H1 (cell line): ENCODE data around the gene DYNLRB1. TPM values are rescaled to one million over a fixed set of nuclear protein-coding genes. Genes with fewer than 3 reads are reported as not detected.

Experiments
- CTCF ChIA-PET: fragments of 300-600 bp; sonication (Branson Sonifier 250); formaldehyde crosslinking; loops from one replicate; lab custom pipeline; 2021; ENCODE audit not compliant: partially characterized antibody; lab: Charles Lee
- POLR2A ChIA-PET: fragments of 300-600 bp; sonication (Branson Sonifier 250); formaldehyde crosslinking; loops from one replicate; lab custom pipeline; 2021; ENCODE audit warnings: inconsistent platforms; ENCODE audit not compliant: partially characterized antibody; lab: Charles Lee
- DNase-seq, 2 experiments: peaks; one replicate each; pipeline versions ENCODE4 v3.0.0 to v3.0.0-alpha.2; 2010 to 2022; ENCODE audit warnings: low spot score in 2 of 2, low read depth in 1 of 2, mixed read lengths in 1 of 2
- FAIRE-seq: peaks from 2 replicates; lab custom pipeline; 2011; peaks lifted over from hg19 to GRCh38; lab: Jason Lieb, UNC
- H2AFZ ChIP-seq: 2 replicates; pipeline ENCODE4 v1.8.1; 2012; ENCODE audit warnings: low read length, inconsistent platforms
- H2AK5ac ChIP-seq: 2 replicates; pipeline ENCODE4 v1.6.1; 2013; ENCODE audit warnings: low read depth, low read length
- H2BK120ac ChIP-seq: replicated peaks from 2 replicates; pipeline ENCODE3; 2013; ENCODE audit warnings: low read depth, low read length, inconsistent platforms
- H2BK12ac ChIP-seq: 2 replicates; pipeline ENCODE4 v1.6.1; 2013; ENCODE audit warnings: low read depth, low read length
- H2BK15ac ChIP-seq: 2 replicates; pipeline ENCODE4 v1.6.1; 2013; ENCODE audit warnings: low read length
- H2BK20ac ChIP-seq: 2 replicates; pipeline ENCODE4 v1.6.1; 2013; ENCODE audit warnings: low read length
- H2BK5ac ChIP-seq: 2 replicates; pipeline ENCODE4 v1.6.1; 2013; ENCODE audit warnings: low read depth, low read length
- H3K14ac ChIP-seq: 2 replicates; pipeline ENCODE4 v1.6.1; 2013; ENCODE audit warnings: inconsistent platforms; ENCODE audit not compliant: insufficient read length
- H3K18ac ChIP-seq: 2 replicates; pipeline ENCODE4 v1.6.1; 2013; ENCODE audit warnings: low read length; ENCODE audit errors: extremely low read depth
- H3K23ac ChIP-seq: 2 replicates; pipeline ENCODE4 v1.6.1; 2013; ENCODE audit warnings: inconsistent platforms; ENCODE audit not compliant: insufficient read length
- H3K23me2 ChIP-seq: 2 replicates; pipeline ENCODE4 v1.6.1; 2013; ENCODE audit warnings: low read depth, low read length
- H3K27ac ChIP-seq: 2 replicates; pipeline ENCODE4 v1.6.1; 2011; ENCODE audit warnings: low read depth, low read length, inconsistent platforms
- H3K27me3 ChIP-seq, 4 experiments: replicated peaks in 1 of 4; 1 replicate in 1 of 4; 2 replicates in 3 of 4; pipeline versions ENCODE4 v1.6.1 to v1.8.1; 2011 to 2013; ENCODE audit warnings: low read length in 3 of 4, mild to moderate bottlenecking in 3 of 4, inconsistent platforms in 2 of 4, mixed read lengths in 2 of 4, moderate library complexity in 1 of 4; ENCODE audit not compliant: control insufficient read depth in 3 of 4, insufficient read depth in 3 of 4; ENCODE audit errors: extremely low read depth in 1 of 4
- H3K36me3 ChIP-seq, 4 experiments: 2 replicates each; pipeline versions ENCODE4 v1.6.1 to v1.8.1; 2011 to 2013; ENCODE audit warnings: mild to moderate bottlenecking in 4 of 4, low read length in 3 of 4, moderate library complexity in 2 of 4, control low read depth in 1 of 4, inconsistent platforms in 1 of 4; ENCODE audit not compliant: insufficient read depth in 4 of 4, control insufficient read depth in 2 of 4
- H3K4ac ChIP-seq: replicated peaks from 2 replicates; pipeline ENCODE3; 2013; ENCODE audit warnings: low read length, low read depth, mixed read lengths, inconsistent platforms; ENCODE audit not compliant: insufficient read length
- H3K4me1 ChIP-seq, 4 experiments: replicated peaks in 1 of 4; 1 replicate in 1 of 4; 2 replicates in 3 of 4; pipeline versions ENCODE4 v1.6.1 to v1.8.1; 2011 to 2013; ENCODE audit warnings: low read length in 3 of 4, inconsistent platforms in 2 of 4, mixed read lengths in 1 of 4; ENCODE audit not compliant: insufficient read depth in 4 of 4, control insufficient read depth in 3 of 4
- H3K4me2 ChIP-seq, 2 experiments: 2 replicates each; pipeline versions ENCODE4 v1.6.1 to v1.8.1; 2011 to 2013; ENCODE audit warnings: low read depth in 2 of 2, low read length in 2 of 2, control low read depth in 1 of 2, inconsistent platforms in 1 of 2, mild to moderate bottlenecking in 1 of 2; ENCODE audit not compliant: insufficient read depth in 1 of 2
- H3K4me3 ChIP-seq, 4 experiments: fragments of 200-600, 300-600 bp in 1 of 4; sonication (generic), shearing (Covaris generic), sonication (Bioruptor Twin) in 1 of 4; 2 replicates each; pipeline versions ENCODE4 v1.5.1 to v1.8.1; 2011 to 2016; ENCODE audit warnings: low read length in 4 of 4, low read depth in 3 of 4, control low read depth in 2 of 4, inconsistent platforms in 2 of 4, mild to moderate bottlenecking in 2 of 4, mixed read lengths in 1 of 4, moderate library complexity in 1 of 4; ENCODE audit not compliant: insufficient read depth in 2 of 4; ENCODE audit errors: extremely low read depth in 1 of 4
- H3K56ac ChIP-seq: replicated peaks from 2 replicates; pipeline ENCODE3; 2013; ENCODE audit warnings: low read depth, mild to moderate bottlenecking, mixed read lengths, low read length, inconsistent platforms; ENCODE audit not compliant: insufficient read length
- H3K79me1 ChIP-seq: 2 replicates; pipeline ENCODE4 v1.6.1; 2013; ENCODE audit warnings: low read depth, low read length, control low read depth
- H3K79me2 ChIP-seq, 2 experiments: 2 replicates each; pipeline versions ENCODE4 v1.6.1 to v1.8.1; 2012 to 2013; ENCODE audit warnings: low read length in 2 of 2, mild to moderate bottlenecking in 2 of 2, inconsistent platforms in 1 of 2; ENCODE audit not compliant: insufficient read depth in 2 of 2, control insufficient read depth in 1 of 2
- H3K9ac ChIP-seq, 4 experiments: replicated peaks in 1 of 4; 1 replicate in 1 of 4; 2 replicates in 3 of 4; pipeline versions ENCODE4 v1.6.1 to v1.8.1; 2011 to 2013; ENCODE audit warnings: low read depth in 3 of 4, low read length in 3 of 4, control low read depth in 2 of 4, mild to moderate bottlenecking in 2 of 4, moderate library complexity in 2 of 4, inconsistent platforms in 1 of 4; ENCODE audit errors: extremely low read depth in 1 of 4
- H3K9me3 ChIP-seq, 2 experiments: 2 replicates each; pipeline versions ENCODE4 v1.6.1 to v1.8.1; 2012 to 2013; ENCODE audit warnings: mild to moderate bottlenecking in 2 of 2, moderate library complexity in 2 of 2, control low read depth in 1 of 2, inconsistent platforms in 1 of 2, low read depth in 1 of 2, low read length in 1 of 2, mixed read lengths in 1 of 2; ENCODE audit not compliant: insufficient read depth in 2 of 2
- H4K20me1 ChIP-seq, 2 experiments: replicated peaks in 1 of 2; 2 replicates each; pipeline versions ENCODE3 to v1.8.1; 2011 to 2013; ENCODE audit warnings: inconsistent platforms in 2 of 2, low read length in 2 of 2, mild to moderate bottlenecking in 1 of 2; ENCODE audit not compliant: insufficient read depth in 2 of 2, control insufficient read depth in 1 of 2
- H4K5ac ChIP-seq: 2 replicates; pipeline ENCODE4 v1.6.1; 2013; ENCODE audit warnings: low read length, low read depth, mixed read lengths, inconsistent platforms; ENCODE audit not compliant: insufficient read length
- H4K8ac ChIP-seq: 2 replicates; pipeline ENCODE4 v1.8.0; 2013; ENCODE audit warnings: mild to moderate bottlenecking, moderate library complexity, low read length, inconsistent platforms; ENCODE audit not compliant: insufficient read depth; ENCODE audit errors: extremely low read depth
- H4K91ac ChIP-seq: replicated peaks from 2 replicates; pipeline ENCODE3; 2013; ENCODE audit warnings: low read length, mixed read lengths, inconsistent platforms; ENCODE audit not compliant: insufficient read length
- BACH1 ChIP-seq: IDR thresholded peaks from 2 replicates; pipeline ENCODE4 v1.6.1; 2012; ENCODE audit warnings: low read length, improper control_type of control experiment
- BRCA1 ChIP-seq: IDR thresholded peaks from 2 replicates; pipeline ENCODE4 v1.6.1; 2012; ENCODE audit warnings: low read depth, low read length, improper control_type of control experiment
- CREB1 ChIP-seq: IDR thresholded peaks from 2 replicates; pipeline ENCODE4 v1.6.1; 2012; ENCODE audit warnings: inconsistent platforms
- MAFK ChIP-seq: IDR thresholded peaks from 2 replicates; pipeline ENCODE4 v1.6.1; 2012; ENCODE audit warnings: low read depth, mild to moderate bottlenecking, improper control_type of control experiment, low read length
- NANOG ChIP-seq: IDR thresholded peaks from 2 replicates; pipeline ENCODE4 v1.6.1; 2011; ENCODE audit warnings: low read length, low read depth, mild to moderate bottlenecking, inconsistent platforms; ENCODE audit not compliant: insufficient read depth, poor library complexity, severe bottlenecking
- NRF1 ChIP-seq: IDR thresholded peaks from 2 replicates; pipeline ENCODE4 v1.6.1; 2011; ENCODE audit warnings: mild to moderate bottlenecking, low read depth, low read length, improper control_type of control experiment
- POLR2AphosphoS5 ChIP-seq: IDR thresholded peaks from 2 replicates; pipeline ENCODE4 v1.6.1; 2011; ENCODE audit warnings: low read depth, low read length
- ZNF274 ChIP-seq: IDR thresholded peaks from 2 replicates; pipeline ENCODE4 v1.7.0; 2012; ENCODE audit warnings: low read length, borderline replicate concordance; ENCODE audit errors: extremely low read depth
- WGBS, 2 experiments: shearing (Covaris generic) in 1 of 2; methylation state at CpG; one replicate each; pipeline versions ENCODE4 v1.1.6 to v1.1.7; 2013 to 2015; ENCODE audit warnings: low lambda C conversion rate in 2 of 2, mixed read lengths in 2 of 2, inconsistent platforms in 1 of 2, low coverage in 1 of 2, missing lambda C conversion rate in 1 of 2; ENCODE audit not compliant: insufficient replicate concordance in 2 of 2, insufficient coverage in 1 of 2, insufficient read length in 1 of 2; ENCODE audit errors: extremely low coverage in 1 of 2, missing lambda C conversion rate in 1 of 2; 5-methylcytosine and 5-hydroxymethylcytosine counted together
- polyA plus RNA-seq, 7 experiments: library from polyadenylated mRNA; depleted of rRNA in 3 of 7; stranded (reverse) in 5 of 7; unstranded in 2 of 7; fragments of >200 nt in 5 of 7; fragments of 200-250 nt in 2 of 7; gene quantifications; 1 replicate in 5 of 7; 2 replicates in 1 of 7; 4 replicates in 1 of 7; pipeline versions ENCODE4 v1.2.1 to v1.2.3, GENCODE V29; 2011 to 2013; ENCODE audit warnings: missing spikeins in 2 of 7, mixed read lengths in 2 of 7
- total RNA-seq: library from RNA; stranded (reverse); fragmentation: NEBNext Ultra II Directional; extraction: Animal tissue kit (Norgen Biotek cat#: 25700); gene quantifications from 2 replicates; pipeline ENCODE4 v1.2.1, GENCODE V29; 2021
- TF ChIP-seq, protein P1 (sequence below): IDR thresholded peaks from 2 replicates; pipeline ENCODE4 v1.6.1; 2011; ENCODE audit warnings: low read length, improper control_type of control experiment
- TF ChIP-seq, protein P2 (sequence below): IDR thresholded peaks from 2 replicates; pipeline ENCODE4 v1.6.1; 2011; ENCODE audit warnings: low read depth, mild to moderate bottlenecking, low read length; ENCODE audit not compliant: insufficient read depth
- TF ChIP-seq, protein P3 (sequence below): IDR thresholded peaks from 2 replicates; pipeline ENCODE4 v1.6.1; 2012; ENCODE audit warnings: inconsistent platforms

DYNLRB1 gene
- total and polyA plus RNA-seq, 2 of the 8 experiments (the other 6 are each of a cell fraction or from before 2014, with no cell fraction given), result 109 to 214 TPM

DNA sequence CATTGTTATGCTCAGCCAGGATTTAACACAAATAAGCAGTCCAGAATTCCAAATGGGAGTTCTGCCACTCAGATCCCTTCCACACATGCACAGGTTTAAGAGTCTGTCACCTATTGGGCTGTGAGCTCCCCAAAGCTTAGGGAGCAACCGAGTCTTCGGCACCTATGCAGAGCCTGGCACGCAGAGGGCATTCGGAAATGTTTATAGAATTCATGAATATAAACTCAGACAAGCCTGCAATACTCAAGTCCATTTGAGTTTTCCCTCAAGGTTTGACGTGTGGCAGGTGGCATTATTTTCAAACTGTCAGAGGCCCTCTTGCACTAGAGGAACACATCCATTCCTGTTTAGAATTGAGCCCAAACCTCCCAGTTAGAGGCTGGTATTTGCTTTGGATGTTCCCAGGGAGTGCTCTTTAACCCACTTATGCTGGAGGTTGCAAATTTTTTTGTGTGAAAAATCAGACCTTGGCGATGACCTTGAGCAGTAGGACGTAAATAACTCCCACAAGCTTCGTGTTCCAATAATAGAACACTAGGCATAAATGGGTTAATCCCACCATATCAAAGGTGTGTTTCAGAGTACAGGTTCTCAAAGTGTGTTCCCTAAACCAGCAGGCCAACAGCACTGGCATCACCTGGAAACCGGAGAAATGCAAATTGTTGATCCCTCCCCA is 70.4 kb downstream of the DYNLRB1 start:
- no peak overlapping the region for H2AFZ ChIP-seq
- no peak overlapping the region for H3K14ac ChIP-seq
- H3K79me1 ChIP-seq, result no peaks in the 10 kb centered on the region
- H2AK5ac ChIP-seq, result no peak overlapping the region
- no peak overlapping the region for H3K4ac ChIP-seq
- H3K9ac ChIP-seq, result no peak overlapping the region
- no peak overlapping the region for H3K56ac ChIP-seq
- H3K36me3 ChIP-seq, result no peaks in the 10 kb centered on the region
- H4K5ac ChIP-seq, result no peak overlapping the region
- no peak overlapping the region for H2BK15ac ChIP-seq
- ChIA-PET CTCF (interaction anchor here (0.6 to 0.9 kb wide), 2 partner anchors 183 to 483 kb away, joined by 4 read pairs; no protein-coding TSS in a partner anchor), POLR2A (no interaction called here)
- peaks cover 2 to 3% of the 10 kb centered on the region in 2 experiments for H4K20me1 ChIP-seq
- no peak overlapping the region for H2BK120ac ChIP-seq
- no peak overlapping the region for H3K27ac ChIP-seq
- H2BK5ac ChIP-seq, result no peak overlapping the region
- no peak overlapping the region for H2BK12ac ChIP-seq
- no peak for DNase-seq
- no peak overlapping the region for H3K23ac ChIP-seq
- FAIRE-seq, result no peak
- H3K79me2 ChIP-seq, result no peaks in the 10 kb centered on the region
- no peak overlapping the region for H4K91ac ChIP-seq
- H3K23me2 ChIP-seq, result no peaks in the 10 kb centered on the region
- H4K8ac ChIP-seq, result no peak overlapping the region
- H3K4me3 ChIP-seq, result no peak overlapping the region
- H3K4me2 ChIP-seq, result no peak overlapping the region
- H3K4me1 ChIP-seq, result no peaks in the 10 kb centered on the region; a peak in 1 of 7 replicates
- no peak overlapping the region for H2BK20ac ChIP-seq
- H3K27me3 ChIP-seq, result no peaks in the 10 kb centered on the region
- WGBS, 2 experiments, result 86% methylated on average over 9 of the region's 9 CpGs; no CpG with 5 or more reads in 1 of the 2 experiments
- H3K9me3 ChIP-seq, result no peaks in the 10 kb centered on the region
- no peak overlapping the region for H3K18ac ChIP-seq
- TF ChIP-seq NRF1, result no peak
- TF ChIP-seq, protein P1, sequence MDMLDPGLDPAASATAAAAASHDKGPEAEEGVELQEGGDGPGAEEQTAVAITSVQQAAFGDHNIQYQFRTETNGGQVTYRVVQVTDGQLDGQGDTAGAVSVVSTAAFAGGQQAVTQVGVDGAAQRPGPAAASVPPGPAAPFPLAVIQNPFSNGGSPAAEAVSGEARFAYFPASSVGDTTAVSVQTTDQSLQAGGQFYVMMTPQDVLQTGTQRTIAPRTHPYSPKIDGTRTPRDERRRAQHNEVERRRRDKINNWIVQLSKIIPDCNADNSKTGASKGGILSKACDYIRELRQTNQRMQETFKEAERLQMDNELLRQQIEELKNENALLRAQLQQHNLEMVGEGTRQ, result no peak
- no peak for TF ChIP-seq CREB1
- no peak for TF ChIP-seq MAFK
- no peak for TF ChIP-seq NANOG
- no peak for TF ChIP-seq ZNF274
- TF ChIP-seq, protein P2, sequence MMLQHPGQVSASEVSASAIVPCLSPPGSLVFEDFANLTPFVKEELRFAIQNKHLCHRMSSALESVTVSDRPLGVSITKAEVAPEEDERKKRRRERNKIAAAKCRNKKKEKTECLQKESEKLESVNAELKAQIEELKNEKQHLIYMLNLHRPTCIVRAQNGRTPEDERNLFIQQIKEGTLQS, result no peak
- TF ChIP-seq, protein P3, sequence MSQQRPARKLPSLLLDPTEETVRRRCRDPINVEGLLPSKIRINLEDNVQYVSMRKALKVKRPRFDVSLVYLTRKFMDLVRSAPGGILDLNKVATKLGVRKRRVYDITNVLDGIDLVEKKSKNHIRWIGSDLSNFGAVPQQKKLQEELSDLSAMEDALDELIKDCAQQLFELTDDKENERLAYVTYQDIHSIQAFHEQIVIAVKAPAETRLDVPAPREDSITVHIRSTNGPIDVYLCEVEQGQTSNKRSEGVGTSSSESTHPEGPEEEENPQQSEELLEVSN, result no peak
- no peak for TF ChIP-seq BRCA1
- TF ChIP-seq BACH1, result no peak
- no peak for TF ChIP-seq POLR2AphosphoS5
